Stomach smooth muscle (tissue), 2 donors: Measurements from ENCODE around the gene RUNX1.
"Not testable (repeated sequence)": the region's sequence is repeated elsewhere in the genome, so short reads cannot be mapped to it uniquely, and the experiment has no call there.

Experiments used
- H3K27ac ChIP-seq: one replicate; pipeline ENCODE4 v1.7.0; 2013; ENCODE audit warnings: mild to moderate bottlenecking, low read length, inconsistent platforms
- H3K27me3 ChIP-seq, 2 donors: one replicate each; pipeline ENCODE4 v1.7.0; 2013; ENCODE audit warnings: low read length in 2 of 2; ENCODE audit not compliant: insufficient read depth in 2 of 2, control insufficient read depth in 1 of 2
- H3K36me3 ChIP-seq, 2 donors: one replicate each; pipeline ENCODE4 v1.7.0; 2013; ENCODE audit warnings: low read length in 2 of 2; ENCODE audit not compliant: control insufficient read depth in 2 of 2, insufficient read depth in 2 of 2
- H3K4me1 ChIP-seq: one replicate; pipeline ENCODE4 v1.7.0; 2013; ENCODE audit warnings: low read length; ENCODE audit not compliant: control insufficient read depth, insufficient read depth
- H3K4me3 ChIP-seq, 2 donors: one replicate each; pipeline ENCODE4 v1.7.0; 2013; ENCODE audit warnings: low read length in 2 of 2
- H3K9ac ChIP-seq, 2 donors: one replicate each; pipeline ENCODE4 v1.7.0; 2013; ENCODE audit warnings: low read length in 2 of 2, mild to moderate bottlenecking in 1 of 2
- H3K9me3 ChIP-seq, 2 donors: one replicate each; pipeline ENCODE4 v1.7.0; 2013; ENCODE audit warnings: low read length in 2 of 2; ENCODE audit not compliant: control insufficient read depth in 2 of 2
- donor health status: healthy.
- donor health status: Pancreatic carcinoma.

RUNX1 gene

GRCh38 chr21:34812504-34813265, 236.4 kb downstream of the RUNX1 start:
- Histone ChIP-seq H3K27me3 (no peaks in the 10 kb centered on the region), H3K36me3 (no peaks in the 10 kb centered on the region), H3K4me1 (peaks cover 2% of the 10 kb centered on the region), H3K4me3 (no peak overlapping the region), H3K9me3 (peaks cover 0 to 1% of the 10 kb centered on the region in 2 donors), H3K27ac (no peak overlapping the region), H3K9ac (no peak overlapping the region)

GRCh38 chr21:34811368-34811767, 237.7 kb downstream of the RUNX1 start:
- Histone ChIP-seq H3K36me3 (no peaks in the 10 kb centered on the region), H3K9ac (no peak overlapping the region), H3K4me1 (peaks cover 2% of the 10 kb centered on the region), H3K27ac (no peak overlapping the region), H3K4me3 (no peak overlapping the region), H3K27me3 (no peaks in the 10 kb centered on the region), H3K9me3 (peaks cover 0 to 9% of the 10 kb centered on the region in 2 donors)

DNA sequence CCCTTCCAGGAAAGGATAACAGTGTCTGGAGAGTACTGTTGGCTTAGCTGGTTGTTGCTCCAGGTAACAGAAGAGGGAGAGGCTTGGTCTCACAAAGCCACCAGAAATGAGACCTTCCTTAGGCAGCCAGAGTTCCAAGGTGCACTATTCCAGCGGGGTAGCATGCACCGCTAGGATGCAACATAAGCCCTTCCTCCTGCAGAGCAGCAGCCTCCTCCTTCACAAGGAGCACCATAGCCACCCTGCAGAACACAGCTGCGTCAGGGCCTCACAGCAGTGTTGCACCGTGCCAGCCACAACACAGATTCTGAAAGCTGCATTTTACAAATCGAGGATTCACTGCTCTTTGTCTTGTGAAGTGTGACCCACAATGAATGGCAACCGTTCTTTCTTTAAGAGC, 238.3 kb downstream of the RUNX1 start:
- Histone ChIP-seq H3K4me1 (peaks cover 2% of the 10 kb centered on the region), H3K27ac (no peak overlapping the region), H3K4me3 (no peak overlapping the region), H3K9ac (no peak overlapping the region), H3K36me3 (no peaks in the 10 kb centered on the region), H3K9me3 (peaks cover 0 to 9% of the 10 kb centered on the region in 2 donors), H3K27me3 (no peaks in the 10 kb centered on the region)

DNA sequence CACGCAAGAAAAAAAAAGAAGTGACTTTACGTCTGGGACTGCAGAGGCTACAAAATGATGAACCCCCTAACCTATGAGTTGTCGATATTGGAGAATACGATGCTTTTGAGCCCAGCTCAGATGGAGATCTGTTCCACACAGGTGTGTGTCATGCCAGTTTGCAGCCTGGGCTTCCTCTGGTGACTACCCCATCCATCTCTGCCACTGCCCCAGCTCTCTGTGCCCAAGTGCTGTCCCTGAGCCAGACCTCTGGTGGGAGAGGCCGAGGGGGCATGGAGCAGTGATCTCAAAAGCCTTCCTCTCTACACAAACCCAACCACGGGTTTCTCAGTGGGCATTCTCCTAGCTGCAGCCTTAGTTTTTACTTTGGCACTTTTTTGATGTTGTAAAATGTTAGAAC, 239.3 kb downstream of the RUNX1 start:
- no peaks in the 10 kb centered on the region for H3K36me3 ChIP-seq
- H3K27ac ChIP-seq: no peak overlapping the region
- no peaks in the 10 kb centered on the region for H3K27me3 ChIP-seq
- H3K4me1 ChIP-seq: peaks cover 2% of the 10 kb centered on the region
- peaks cover 0 to 9% of the 10 kb centered on the region in 2 donors for H3K9me3 ChIP-seq
- H3K9ac ChIP-seq: no peak overlapping the region
- no peak overlapping the region for H3K4me3 ChIP-seq

GRCh38 chr21:34808569-34809204, 240.4 kb downstream of the RUNX1 start:
- Histone ChIP-seq H3K9me3 (peaks cover 0 to 9% of the 10 kb centered on the region in 2 donors), H3K27me3 (no peaks in the 10 kb centered on the region), H3K36me3 (no peaks in the 10 kb centered on the region), H3K4me3 (no peak overlapping the region), H3K27ac (no peak overlapping the region), H3K4me1 (peaks cover 2% of the 10 kb centered on the region), H3K9ac (no peak overlapping the region)

GRCh38 chr21:34807881-34808568, 241.1 kb downstream of the RUNX1 start:
- no peaks in the 10 kb centered on the region for H3K36me3 ChIP-seq
- no peak overlapping the region for H3K4me3 ChIP-seq
- no peaks in the 10 kb centered on the region for H3K27me3 ChIP-seq
- peaks cover 0 to 9% of the 10 kb centered on the region in 2 donors for H3K9me3 ChIP-seq
- H3K27ac ChIP-seq: no peak overlapping the region
- no peak overlapping the region for H3K9ac ChIP-seq
- H3K4me1 ChIP-seq: peaks cover 2% of the 10 kb centered on the region

- Histone ChIP-seq H3K4me1 (peaks cover 2% of the 10 kb centered on the region), H3K27ac (no peak overlapping the region), H3K9me3 (peaks cover 0 to 9% of the 10 kb centered on the region in 2 donors), H3K9ac (no peak overlapping the region), H3K4me3 (no peak overlapping the region), H3K27me3 (no peaks in the 10 kb centered on the region), H3K36me3 (no peaks in the 10 kb centered on the region)
Observed at GRCh38 chr21:34807146-34807880, 241.8 kb downstream of the RUNX1 start.

DNA sequence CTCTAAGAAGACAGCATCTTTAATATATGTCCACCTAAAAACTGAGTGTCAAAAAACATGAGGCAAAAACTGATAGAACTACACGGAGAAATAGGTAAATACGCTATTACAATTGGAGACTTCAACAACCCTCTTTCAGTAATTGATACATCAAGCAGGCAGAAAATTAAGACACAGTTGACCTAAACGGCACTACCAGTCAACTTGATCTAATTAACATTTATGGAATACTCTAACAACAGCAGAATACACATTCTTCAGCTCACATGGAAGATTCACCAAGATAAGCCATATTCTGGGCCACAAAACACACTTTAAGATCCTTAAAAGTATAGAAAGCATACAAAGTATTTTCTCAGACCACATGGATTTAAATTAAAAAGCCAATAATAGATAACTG, 242.7 kb downstream of the RUNX1 start:
- Histone ChIP-seq H3K27ac (no peak overlapping the region), H3K36me3 (no peaks in the 10 kb centered on the region), H3K27me3 (no peaks in the 10 kb centered on the region), H3K4me1 (peaks cover 2% of the 10 kb centered on the region), H3K9me3 (peaks cover 0 to 9% of the 10 kb centered on the region in 2 donors), H3K4me3 (no peak overlapping the region), H3K9ac (no peak overlapping the region)

DNA sequence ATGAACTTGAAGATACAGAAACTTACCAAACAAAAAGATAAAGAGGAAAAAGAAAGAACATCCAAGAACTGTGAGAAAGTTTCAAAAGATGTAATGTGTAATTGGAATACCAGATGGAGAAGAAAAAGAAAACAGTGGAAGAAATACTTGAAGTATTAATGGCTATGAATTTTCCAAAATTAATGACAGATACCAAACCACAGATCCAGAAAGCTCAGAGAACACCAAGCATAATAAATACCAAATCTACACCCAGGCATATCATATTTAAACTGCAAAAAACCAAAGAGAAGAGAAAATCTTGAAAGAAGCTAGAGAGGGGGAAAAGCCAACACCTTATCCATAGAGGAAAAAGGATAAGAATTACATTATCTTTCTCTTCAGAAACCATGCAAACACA, 243.9 kb downstream of the RUNX1 start:
- H3K36me3 ChIP-seq: no peaks in the 10 kb centered on the region

GRCh38 chr21:34804584-34804983, 244.5 kb downstream of the RUNX1 start:
- not testable (repeated sequence) for H3K9me3 ChIP-seq, H3K4me1 ChIP-seq, H3K27ac ChIP-seq, H3K36me3 ChIP-seq, H3K27me3 ChIP-seq, H3K4me3 ChIP-seq, H3K9ac ChIP-seq

More for the DNA sequence above, 243.9 kb downstream of the RUNX1 start:
- H3K9me3 ChIP-seq: peaks cover 0 to 9% of the 10 kb centered on the region in 2 donors
- no peak overlapping the region for H3K27ac ChIP-seq
- H3K4me1 ChIP-seq: peaks cover 2% of the 10 kb centered on the region
- H3K27me3 ChIP-seq: no peaks in the 10 kb centered on the region
- no peak overlapping the region for H3K4me3 ChIP-seq
- no peak overlapping the region for H3K9ac ChIP-seq
